ENCODE data around the gene GYS1.

GYS1 gene

DNA sequence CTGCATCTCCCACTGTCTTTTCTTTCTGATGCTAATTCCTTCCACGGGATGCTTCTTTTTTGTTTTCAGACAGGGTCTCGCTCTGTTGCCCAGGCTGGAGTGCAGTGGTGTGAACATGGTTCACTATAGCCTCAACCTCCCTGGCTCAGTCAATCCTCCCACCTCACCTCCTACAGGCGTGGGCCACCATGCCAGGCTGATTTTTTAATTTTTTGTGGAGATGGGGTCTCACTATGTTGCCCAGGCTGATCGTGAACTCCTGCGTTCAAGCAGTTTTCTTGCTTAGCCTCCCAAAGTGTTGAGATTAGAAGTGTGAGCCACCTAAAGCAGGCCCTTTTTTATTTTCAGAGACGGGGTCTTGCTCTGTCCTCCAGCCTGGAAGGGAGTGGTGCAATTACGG lies 4.8 kb downstream of the GYS1 start:
- DNase-seq, result no peak

DNA sequence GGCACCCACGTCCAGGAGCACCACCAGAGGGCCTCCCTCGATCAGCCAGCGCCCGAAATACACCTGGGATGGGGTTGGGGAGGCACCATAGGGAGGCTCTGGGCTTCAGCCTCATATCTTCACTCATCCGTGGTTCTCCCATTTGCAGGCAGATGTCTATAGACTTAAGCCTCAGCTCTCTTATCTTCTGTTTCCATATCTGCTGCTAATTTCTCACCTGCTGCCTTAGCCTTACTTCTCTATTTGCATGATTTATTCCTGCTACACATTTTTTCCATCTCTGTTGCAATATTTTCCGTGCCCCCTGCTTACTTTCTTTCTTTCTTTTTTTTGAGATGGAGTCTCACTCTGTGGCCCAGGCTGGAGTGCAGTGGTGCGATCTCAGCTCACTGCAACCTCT lies 5.8 kb downstream of the GYS1 start:
- DNase-seq, result no peak

DNA sequence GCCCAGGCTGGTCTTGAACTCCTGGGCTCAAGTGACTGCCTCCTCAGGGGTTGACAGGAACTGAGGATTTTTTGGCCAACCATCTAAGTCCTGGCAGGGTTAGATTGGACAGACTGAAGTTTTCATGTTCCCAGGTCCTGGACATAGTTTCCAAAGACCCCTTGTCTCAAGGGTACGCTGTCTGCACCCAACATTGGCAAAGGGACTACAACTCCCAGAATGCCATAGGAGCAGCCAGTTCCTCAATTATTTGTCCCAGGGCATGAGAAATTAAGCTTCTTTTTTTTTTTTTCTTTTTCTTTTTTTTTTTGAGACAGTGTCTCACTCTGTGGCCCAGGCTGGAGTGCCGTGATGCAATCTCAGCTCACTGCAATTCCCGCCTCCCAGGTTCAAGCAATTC lies 6.9 kb downstream of the GYS1 start:
- DNase-seq, result no peak

DNA sequence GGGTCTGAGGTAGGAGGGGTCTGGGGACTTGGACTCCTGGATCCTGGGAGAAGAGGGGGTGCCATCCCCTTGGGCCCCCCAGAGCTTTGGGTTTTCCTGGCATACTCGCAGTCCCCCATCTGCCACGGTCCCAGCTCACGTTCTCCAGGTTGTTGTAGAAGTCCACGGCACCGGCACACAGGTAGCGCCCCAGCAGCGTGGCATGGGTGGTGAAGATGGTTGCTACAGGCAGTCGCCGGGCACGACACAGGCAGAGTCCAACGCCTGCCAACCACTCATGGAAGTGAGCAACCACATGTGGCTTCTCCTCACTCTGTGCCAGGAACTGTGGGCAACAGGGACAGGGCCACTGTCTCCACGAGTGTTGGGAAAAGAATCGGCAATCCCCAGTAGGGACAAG lies 7.4 kb downstream of the GYS1 start:
- no peak for DNase-seq

DNA sequence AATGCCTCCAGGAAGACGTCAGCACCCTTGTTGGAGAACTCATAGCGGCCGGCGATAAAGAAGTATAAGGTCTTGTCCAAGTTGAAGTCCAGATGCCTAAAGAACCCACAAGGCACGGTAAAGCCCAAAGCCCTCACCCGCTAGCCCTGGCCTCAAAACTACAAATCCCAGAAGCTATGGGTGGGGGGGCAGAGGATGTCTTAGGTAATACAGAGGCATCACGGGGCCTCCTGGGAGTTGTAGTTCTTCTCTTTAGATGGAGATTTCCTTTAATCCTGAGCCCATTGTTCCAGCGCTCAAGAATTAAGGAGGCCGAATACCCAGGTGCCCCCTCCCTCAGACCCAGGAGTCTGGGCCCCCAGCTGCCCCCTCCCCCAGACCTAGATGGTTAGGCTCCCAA lies 10.8 kb downstream of the GYS1 start:
- no peak for DNase-seq

DNA sequence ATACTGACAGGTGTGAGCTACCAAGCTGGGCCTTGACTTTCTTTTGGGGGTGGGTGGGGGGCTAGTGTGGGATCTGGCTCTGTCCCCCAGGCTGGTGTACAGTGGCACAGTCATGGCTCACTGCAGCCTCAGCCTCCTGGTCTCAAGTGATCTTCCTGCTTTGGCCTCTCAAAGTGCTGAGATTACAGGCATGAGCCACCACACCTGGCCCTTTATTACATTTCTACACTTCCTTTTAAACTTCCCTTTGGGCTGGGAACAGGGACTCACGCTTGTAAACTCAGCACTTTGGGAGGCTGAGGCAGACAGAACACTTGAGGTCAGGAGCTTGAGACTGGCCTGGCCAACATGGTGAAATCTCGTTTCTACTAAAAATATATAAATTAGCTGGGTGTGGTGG lies 16.0 kb downstream of the GYS1 start:
- no peak for DNase-seq

DNA sequence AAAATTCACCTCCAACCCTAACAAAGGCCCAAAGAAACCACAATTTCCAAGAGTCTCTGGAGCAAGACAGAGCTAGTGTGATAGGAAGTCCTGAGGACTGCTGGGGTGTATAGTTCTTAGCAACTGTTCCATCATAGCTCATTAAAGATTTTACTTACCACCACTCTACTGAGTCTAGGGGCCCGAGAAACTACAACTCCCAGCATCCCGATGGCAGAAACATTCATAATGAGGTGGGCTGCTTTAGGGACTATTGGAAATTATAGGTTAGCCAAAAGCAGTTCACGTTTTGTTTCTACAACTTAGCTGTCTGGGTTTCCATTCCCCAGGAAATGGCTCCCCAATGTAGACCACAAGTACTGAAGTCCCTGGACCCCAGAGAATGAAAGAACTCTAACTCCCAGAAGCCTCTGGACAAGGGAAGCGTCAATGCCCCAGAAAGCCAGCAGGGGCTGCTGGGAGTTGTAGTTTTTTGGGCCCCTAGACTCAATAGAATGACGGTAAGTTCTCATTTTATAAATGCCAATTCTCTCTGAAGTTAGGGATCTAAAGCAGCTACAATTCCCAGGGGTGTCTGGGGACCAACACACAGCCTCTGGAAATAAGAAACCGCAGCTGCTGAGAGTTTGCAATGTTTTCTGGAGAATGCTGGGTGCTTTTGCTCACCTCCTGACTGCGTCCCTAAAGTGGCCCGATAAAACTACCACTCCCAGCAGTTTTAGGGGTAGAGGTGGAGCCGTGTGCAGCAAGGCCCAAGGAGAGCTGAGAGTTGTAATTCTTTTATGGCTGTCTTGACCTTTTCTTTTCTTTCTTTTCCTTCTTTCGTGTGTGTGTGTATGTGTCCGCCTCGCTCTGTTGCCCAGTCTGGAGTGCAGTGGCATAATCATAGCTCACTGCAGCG lies 16.9 kb downstream of the GYS1 start:
- DNase-seq, result no peak

DNA sequence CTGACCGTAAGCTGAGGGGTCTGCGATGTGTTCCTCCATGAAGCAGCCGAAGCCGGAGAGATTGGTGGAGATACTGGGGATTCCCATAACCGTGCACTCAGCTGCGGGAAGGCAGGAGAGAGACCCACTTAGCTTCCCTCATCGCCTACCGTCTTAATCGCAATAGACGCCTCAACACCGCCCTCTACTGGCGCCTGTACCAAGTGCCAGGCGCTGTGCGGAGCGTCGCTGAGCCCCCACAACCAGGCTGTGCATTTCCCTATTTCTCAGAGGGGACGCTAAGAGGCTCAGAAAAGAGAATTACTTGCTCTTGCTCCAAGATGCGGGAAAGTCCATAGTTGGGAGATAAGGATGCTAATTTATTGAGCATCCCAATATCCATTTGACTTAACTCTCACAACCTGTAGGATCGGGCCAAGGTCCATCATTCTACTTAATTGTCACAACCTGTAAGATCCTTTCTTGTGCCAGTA lies 22.1 kb downstream of the GYS1 start:
- peak; percentile 83 for DNase-seq

DNA sequence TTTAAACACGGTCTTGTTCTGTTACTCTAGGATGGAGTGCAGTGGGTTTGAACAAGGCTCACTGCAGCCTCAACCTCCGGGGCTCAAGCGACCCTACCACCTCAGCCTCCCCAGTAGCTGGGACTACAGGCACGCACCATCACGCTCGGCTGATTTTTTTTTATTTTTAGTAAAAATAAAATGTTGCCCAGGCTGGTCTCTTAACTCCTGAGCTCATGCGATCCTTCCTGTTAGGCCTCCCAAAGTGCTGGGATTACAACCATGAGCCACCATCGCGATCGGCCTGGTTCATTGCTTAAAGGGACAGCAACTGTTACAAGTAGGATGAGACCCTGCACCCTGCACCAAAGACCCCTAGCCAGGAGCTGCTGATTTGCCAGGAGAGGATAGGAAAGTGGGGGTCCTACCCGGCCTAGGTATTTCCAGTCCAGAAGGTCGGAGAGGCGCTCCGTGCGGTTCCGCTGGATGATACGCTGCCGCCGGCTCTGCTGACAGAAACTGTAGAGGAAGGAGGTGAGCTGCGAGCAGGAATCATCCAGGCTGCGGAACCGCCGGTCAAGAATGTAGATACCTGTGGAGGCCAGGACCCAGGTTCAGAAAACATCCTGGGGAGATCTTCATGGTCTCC lies 22.9 kb downstream of the GYS1 start:
- DNase-seq, result no peak

DNA sequence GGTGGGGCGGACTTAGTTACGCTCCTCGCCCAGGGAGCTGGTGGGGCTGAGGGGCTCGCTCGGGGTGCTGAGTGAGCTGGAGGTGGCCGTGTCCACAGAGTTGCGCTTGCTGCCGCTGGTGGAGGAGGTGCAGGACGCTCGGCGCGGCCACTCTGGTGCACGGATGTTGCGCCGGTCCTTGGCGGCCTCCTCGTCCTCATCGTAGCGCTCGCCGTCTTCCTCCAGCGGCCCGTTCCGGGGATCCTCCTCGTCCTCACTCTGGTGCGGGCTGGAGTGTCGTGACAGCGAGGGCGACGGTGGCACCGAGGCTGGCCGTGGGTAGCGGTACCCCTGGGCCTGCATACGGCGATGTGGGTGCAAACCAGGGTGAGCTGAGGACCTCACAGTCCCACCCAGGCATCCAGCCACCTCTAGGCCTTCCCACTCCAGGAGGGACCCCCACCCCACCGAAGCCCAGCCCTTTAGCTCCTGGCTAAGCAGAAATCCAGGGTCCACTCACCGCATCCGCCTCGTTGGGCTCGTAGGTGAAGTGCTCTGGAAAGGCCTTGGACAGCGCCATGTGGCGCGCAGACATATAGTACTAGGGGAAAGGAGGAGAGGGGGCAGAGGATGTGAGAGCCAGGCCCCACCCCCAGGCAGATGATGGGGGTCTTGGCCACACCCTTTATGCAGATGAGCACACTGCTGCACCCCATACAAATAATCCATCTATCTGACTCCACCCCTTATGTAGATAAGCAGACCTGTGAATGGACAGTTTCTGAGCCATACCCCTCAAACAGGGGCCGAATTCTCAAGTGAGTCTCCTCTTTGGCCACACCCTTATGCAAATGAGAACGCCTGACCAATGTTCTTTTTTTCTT lies 23.6 kb downstream of the GYS1 start:
- no peak for DNase-seq

DNA sequence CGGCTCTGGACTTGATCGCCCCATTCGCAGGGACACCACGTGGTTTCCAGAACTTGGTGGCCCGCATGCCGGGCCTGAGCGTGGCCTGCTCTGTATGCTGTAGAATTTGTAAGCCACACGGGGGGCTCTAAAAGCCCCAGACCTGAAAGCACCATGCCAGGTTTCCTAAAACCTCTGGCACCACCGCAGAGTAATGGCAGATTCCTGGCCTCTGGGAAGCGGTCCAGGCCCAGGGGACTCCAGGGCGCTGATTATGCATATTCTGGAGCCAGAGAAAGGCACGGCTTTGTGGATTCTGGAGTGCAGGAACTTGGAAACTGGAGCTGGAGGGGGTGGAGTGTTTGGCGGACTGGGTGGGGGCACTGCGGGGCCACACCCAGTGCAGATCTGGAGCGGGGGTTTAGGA lies 24.3 kb downstream of the GYS1 start:
- no peak for DNase-seq

DNA sequence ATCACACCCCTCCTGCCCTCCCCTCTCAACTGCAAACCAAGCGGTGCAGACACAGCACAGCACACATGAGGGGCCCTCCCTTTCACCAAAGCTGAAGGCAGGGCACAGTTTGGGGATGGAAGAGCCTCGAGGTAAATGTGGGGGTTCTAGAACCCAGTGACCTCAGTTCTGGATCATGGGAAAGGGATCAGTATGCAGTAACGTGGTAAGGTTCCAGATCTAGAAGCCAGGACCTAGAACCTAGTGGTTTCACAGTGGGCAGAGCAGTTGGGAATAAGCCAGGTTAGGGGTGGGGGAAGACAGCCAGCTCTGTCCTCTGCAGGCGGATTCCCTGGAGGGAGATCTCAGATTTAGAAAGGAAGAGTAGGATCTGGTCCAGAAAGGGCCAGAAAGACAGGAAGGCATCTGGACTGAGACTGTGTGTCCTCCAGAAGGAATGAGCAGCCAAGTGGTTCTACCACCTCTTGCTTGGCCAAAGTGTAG lies 24.9 kb downstream of the GYS1 start:
- DNase-seq, result no peak

DNA sequence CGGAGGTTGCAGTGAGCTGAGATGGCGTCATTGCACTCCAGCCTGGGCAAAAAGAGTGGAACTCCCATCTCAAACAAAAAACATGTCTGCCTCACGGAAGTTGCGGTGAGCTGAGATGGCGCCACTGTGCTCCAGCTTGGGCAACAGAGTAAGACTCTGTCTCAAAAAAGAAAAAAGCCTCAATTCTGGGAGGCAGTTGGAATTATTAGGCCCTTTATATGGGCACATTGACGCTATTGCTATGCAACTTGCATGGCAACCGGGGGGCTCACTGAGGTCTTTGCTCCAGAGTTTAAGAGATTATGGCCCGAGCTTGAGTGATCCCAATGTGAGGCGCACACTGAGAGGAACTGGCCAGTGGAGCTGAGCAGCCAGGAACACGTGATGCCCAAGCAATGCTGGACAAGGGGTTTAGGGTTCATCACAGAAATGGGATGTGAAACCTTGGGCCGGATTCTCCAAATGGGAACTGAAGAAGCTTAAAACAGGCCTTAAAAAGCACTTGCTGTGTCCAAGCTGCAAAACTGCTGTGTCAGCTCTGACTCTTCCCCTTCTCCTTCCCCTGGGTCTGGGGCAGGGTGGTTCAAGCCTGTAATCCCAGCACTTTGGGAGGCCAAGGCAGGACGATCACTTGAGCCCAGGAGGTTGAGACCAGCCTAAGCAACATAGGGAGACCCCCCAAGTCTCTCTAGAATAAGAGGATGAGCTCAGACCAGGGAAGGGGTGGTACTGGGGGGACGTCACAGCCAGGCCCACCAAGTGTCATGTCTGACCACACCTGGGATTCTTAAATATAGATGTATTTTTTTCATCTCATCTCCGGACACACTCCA lies 25.5 kb downstream of the GYS1 start:
- DNase-seq, result no peak

DNA sequence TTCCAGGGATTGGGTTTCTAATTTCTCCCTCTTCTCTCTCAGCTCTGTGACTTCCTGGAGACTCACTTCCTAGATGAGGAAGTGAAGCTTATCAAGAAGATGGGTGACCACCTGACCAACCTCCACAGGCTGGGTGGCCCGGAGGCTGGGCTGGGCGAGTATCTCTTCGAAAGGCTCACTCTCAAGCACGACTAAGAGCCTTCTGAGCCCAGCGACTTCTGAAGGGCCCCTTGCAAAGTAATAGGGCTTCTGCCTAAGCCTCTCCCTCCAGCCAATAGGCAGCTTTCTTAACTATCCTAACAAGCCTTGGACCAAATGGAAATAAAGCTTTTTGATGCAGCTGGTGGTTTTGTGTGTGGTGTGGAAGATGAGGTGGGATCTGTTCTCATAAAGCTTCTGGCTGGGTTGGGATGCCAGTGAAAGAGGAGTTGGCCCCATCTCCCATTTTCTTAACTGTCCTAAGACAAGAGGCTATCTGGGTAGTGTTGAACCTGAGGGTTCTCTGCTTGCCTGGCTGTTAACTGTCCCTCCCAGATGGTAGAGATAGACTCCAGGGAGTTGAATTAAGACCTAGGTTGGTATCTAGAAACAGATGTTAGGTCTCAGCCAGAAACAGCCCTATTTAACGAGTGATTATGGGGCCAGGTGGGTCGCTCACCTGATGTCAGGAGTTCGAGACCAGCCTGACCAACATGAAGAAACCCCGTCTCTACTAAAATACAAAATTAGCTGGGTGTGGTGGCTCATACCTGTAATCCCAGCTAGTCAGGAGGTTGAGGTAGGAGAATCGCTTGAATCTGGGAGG lies 26.4 kb downstream of the GYS1 start:
- no peak for DNase-seq

DNA sequence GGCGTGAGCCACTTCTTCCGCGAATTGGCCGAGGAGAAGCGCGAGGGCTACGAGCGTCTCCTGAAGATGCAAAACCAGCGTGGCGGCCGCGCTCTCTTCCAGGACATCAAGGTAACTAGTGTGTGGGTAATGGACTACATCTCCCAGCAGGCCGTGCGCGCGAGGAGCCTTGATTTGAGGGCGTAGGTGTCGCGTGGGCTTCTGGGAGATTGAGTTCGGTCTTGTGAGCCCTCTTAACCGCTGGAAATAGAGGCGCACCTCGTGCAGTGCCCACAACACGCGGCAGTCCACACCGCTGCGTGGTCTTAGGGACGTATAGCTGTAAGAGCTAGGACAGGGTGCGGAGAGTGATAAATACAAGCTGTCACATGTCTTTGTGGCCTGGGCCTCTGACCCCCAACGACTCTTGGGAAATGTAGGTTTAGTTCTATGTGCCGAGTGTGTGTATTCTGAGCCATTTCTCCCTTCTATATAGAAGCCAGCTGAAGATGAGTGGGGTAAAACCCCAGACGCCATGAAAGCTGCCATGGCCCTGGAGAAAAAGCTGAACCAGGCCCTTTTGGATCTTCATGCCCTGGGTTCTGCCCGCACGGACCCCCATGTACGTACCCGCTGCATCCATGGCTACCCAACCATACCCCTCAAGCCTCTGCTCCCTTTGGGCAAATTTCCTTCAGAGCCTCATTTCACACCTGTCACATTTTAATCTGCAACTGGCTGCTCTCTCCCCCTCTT lies 27.1 kb downstream of the GYS1 start:
- DNase-seq, result peak; percentile 84

DNA sequence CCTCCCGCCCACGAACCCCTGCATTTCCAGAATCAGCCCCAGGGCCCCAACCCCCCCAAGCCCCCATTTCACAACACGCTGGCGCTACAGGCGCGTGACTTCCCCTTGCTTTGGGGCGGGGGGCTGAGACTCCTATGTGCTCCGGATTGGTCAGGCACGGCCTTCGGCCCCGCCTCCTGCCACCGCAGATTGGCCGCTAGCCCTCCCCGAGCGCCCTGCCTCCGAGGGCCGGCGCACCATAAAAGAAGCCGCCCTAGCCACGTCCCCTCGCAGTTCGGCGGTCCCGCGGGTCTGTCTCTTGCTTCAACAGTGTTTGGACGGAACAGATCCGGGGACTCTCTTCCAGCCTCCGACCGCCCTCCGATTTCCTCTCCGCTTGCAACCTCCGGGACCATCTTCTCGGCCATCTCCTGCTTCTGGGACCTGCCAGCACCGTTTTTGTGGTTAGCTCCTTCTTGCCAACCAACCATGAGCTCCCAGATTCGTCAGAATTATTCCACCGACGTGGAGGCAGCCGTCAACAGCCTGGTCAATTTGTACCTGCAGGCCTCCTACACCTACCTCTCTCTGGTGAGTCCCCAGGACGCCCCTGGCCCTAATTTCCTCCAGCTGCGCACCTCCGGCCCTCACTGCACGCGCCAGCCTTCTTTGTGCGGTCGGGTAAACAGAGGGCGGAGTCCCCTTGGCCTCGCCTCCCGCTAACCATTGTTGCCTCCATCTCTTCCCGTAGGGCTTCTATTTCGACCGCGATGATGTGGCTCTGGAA lies 27.9 kb downstream of the GYS1 start, which contains the start of gene FTL:
TSS of gene FTL (plus strand) at position 270 of the 766 bp plus-strand sequence. CDS start at position 469, 199 bp downstream.
- DNase-seq, result peak; percentile 91

DNA sequence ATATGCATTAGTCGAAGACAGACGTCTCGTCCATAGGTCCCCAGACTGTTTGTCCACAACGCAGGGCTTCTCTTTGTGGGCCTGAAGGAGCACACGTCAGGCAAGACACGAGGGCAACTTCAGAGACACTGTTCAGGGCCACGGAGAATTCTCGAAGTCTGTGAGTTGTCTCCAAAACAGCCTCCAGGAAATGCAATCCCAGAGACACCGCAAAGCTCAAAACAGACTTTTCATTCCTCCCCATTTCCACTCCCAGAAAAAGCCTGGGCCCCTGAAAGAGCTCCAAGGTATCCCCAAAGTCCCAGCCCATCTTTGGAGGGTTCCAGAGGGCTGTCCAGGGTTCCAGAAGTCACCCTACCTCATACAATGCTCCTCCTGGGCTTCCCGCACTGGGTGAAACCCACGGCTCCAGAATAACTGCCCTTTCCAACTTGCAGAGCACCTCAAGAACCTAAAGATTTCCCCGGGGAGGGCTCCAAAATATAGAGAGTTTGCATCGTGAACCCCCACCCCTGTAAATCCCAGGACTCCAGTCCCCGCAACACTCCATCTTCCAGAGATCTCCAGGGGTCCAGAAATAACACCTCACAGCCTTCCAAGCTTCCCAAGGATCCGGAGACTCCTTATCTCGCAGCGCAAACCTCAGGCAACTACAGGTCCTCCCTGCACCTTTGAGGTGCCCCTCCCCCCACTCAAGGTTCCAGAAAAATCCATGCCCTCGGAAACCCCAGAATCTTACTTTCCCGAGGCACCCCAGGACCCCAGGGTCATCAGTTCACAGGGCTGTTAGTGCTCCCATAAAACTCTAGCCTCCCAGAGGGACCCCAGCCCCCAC lies 28.7 kb downstream of the GYS1 start:
- DNase-seq, result no peak

DNA sequence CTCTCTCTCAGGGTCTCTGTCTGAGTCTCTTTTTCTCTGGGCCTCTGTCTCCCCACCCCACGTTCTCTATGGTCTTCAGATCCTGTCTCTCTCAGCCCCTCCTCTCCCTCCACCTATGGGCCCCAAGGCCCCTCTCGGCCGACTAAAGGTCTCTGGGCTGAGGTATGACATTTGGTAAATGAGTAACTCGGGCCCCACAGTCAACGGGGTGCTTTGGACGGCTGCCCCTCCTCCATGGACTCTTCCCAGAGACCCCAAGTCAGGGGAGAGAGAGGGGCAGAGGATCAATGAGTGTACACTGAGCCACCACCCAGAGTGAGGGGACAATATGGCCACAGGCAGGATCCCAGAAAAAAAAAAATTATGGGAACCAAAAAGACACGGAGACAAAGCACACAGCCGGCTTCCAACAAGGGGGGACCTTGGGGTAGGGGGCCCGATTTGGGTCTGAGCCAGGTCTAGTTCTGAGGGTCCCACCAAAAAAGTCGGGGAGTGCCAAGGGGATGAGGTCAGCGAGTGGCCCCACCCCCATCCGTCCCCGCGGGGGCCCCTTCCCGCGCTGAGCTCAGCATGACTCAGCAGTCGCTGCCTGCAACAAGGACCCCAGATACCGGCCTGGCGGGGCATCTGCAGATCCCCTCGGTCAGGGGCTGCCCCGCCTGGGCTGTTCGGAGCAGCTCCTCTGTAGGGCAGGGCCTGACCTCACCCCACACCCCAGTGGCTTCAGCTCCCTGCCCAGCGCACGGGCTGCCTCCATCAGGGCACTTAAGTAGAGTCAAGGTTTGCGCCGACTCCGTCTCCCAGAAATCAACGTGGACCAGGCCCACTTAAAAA lies 29.5 kb downstream of the GYS1 start:
- peak; percentile 60 for DNase-seq
